GM19467 (cell line): ENCODE data around the gene VCP.
A peak's percentile ranks its signal among the peaks of the same experiment; 100 is the strongest.

ENCODE experiments used
- ATAC-seq: cut with Tn5 transposase; IDR thresholded peaks from one replicate; pipeline ENCODE4 v1.9.1; 2021; ENCODE audit warnings: mild to moderate bottlenecking, moderate library complexity; ENCODE audit not compliant: unreplicated experiment

The VCP gene

DNA sequence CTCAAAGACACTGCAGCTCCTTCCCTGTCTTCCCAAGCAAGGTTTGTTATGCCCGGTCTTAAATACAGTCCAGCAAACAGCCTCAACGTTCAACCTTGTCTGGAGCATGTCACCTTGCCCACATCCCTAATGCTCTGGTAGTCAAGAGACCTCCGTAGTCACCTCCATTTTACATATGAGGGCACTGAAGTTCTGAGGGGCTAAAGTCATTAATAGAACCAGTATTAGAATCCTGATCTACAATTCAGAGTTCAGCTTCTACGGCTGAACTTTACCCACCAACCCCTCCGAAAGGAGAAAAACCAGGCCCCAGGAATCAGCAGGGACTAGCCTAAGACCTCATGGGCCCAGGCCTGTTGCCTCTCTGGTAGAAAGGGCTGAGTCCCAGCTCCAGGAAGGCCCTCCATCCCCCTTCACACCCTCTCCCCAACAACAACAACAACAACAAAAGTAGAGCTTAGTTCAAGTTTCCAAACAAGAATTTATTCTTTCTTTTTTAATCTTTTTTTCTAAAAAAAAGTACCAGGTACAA lies 31.3 kb upstream of the VCP start:
- ATAC-seq: no peak

GRCh38 chr9:35102769-35103659 lies 30.6 kb upstream of the VCP start, which contains the start of gene STOML2:
STOML2 (minus strand) TSS chr9:35103131; CDS start chr9:35103094, 37 bp downstream.
- peak; percentile 89 for ATAC-seq

- ATAC-seq: no peak
Measured at GRCh38 chr9:35102465-35102768, 30.0 kb upstream of the VCP start.

GRCh38 chr9:35097573-35097972 lies 25.1 kb upstream of the VCP start:
- ATAC-seq: no peak

- peak; percentile 84 for ATAC-seq
Measured at GRCh38 chr9:35096035-35096849, 23.8 kb upstream of the VCP start, which contains the start of gene PIGO. PIGO (minus strand) TSS chr9:35096591; CDS start chr9:35095565, 1,026 bp downstream.

DNA sequence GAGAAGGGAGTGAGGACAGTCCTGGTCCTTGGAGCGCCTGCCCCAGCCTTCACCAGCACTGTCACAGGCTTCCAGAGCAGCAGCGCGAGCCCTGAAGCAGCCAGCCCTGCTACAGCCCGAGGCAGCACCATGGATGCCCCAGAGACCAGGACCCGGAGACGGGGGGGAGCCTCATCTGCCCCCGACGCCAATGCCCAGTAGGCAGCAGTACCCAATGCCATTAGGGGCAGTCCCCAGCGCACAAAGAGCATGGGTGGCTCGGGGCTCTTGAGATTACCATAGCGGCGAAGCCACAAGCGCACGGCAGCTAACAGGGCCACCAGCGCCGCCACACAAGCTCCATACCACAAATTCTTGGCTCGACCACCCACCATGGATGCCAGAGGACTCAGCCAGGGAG lies 19.1 kb upstream of the VCP start:
- ATAC-seq: no peak

DNA sequence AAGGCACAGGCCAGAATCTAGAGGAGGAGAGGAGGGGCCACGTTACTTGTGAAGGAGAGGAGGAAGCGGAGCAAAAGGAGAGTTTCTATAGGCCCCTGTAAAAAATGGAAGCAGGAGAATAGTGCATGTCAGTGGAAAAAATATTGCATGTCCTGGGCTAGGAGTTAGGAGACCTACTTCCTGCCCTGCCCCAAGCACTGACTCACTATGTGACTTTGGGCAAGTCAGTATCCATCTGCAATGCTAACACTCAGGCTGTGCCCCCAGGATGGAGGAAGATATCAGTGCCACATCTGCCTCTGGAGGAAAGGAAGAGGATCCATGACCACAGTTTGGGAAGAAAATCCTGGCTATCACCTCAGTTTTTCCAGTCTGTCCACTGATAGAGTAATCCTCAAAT lies 17.0 kb upstream of the VCP start:
- no peak for ATAC-seq

- ATAC-seq: no peak
Measured at GRCh38 chr9:35085078-35085477, 12.7 kb upstream of the VCP start.

- peak; percentile 77 for ATAC-seq
Measured at GRCh38 chr9:35079426-35080341, 7.3 kb upstream of the VCP start, which contains the start of gene FANCG. FANCG (minus strand) TSS chr9:35079942; CDS start chr9:35079524, 418 bp downstream.

- no peak for ATAC-seq
Measured at GRCh38 chr9:35079041-35079425, 6.6 kb upstream of the VCP start.

DNA sequence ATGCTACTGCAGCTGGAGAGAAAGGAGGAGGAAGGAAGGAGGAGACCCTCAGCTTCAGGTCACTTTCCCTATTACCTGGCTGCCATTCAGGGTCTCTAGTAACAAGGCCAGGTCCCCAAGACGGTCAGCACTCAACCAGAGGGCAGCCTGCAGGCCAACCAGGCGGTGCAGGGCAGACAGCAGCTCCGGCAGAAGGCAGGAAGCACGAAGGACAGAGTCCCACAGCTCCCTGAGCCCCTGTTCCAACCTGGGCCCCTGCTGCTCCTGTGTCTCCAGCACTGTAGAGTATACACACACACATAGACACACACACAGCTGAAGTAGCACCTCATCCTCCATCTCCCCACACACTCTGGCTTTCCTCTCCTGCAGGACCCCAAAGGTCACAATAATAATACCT lies 5.6 kb upstream of the VCP start:
- no peak for ATAC-seq

DNA sequence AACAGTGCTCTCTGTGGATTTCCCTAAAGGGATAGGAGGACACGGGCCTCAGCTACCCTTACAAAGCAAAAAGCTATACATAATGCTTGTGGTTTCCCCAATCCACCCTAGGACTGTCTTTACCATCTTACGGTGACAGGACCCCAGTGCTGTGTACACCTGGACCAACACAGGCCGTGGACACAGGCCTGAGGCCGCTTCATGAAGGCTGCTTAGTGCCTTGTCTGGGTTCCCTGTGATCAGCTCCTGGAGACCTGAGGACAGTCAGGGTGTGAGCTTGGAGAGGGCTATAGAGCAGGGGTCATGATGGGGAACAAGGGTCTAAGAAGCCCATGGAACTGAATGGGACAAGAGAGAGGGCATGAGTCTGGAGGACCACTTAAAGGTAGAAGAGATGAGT lies 4.4 kb upstream of the VCP start:
- ATAC-seq: no peak

GRCh38 chr9:35075358-35075757 lies 2.9 kb upstream of the VCP start:
- ATAC-seq: no peak

DNA sequence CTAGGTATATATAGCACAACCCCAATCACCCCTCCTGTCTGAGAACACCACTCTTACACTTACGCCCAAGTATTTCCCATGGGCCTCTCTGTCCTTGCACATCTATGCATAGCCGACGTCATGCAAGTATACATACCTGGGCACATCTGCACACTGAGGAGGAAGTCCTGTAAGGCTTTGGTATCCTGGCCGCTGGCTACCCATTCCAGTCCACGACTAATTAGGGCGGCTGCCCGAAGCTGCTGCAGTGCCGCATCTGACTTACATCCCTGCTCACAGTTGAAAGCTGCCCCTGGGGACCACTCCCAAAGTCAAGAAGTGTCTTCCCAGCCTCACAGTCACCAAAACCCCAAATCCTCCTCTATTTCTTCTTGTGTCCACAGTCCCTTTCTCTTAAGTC lies 2.4 kb upstream of the VCP start:
- ATAC-seq: no peak

DNA sequence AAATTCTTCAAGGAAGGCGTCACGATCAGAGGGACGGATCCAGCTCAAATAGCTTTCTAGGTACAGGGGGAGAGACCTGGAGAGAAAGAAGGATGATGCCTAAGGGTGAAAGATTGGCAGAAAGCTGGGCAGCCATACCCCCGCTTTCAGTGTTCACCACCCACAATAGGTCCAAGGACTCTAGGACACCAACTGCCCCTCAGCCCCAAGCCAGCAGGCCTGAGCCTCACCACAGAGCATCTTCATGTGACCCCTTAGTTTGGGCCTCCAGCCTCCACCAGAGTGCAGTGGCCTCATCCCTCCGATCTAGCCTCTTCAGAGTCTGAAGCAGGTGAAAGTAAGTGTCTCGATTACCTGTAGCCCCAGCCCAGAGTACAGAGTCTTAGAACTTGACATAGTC lies 1.7 kb upstream of the VCP start:
- no peak for ATAC-seq

DNA sequence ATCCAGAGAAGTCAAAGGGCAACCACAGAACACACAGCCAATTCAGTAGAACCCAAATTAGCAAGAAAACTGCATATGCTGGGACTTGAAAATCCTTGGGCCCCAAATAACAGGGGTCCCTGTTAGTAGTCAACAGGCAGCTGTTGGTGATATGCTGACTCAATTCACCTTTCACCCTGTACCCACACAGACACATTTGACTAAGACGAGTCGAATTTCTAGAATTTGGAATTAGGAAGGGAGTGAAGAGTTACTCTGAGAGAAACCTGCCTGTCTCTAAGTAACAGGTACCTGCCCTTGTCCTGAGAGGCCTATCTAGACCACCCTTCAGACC lies 821 bp upstream of the VCP start:
- no peak for ATAC-seq

DNA sequence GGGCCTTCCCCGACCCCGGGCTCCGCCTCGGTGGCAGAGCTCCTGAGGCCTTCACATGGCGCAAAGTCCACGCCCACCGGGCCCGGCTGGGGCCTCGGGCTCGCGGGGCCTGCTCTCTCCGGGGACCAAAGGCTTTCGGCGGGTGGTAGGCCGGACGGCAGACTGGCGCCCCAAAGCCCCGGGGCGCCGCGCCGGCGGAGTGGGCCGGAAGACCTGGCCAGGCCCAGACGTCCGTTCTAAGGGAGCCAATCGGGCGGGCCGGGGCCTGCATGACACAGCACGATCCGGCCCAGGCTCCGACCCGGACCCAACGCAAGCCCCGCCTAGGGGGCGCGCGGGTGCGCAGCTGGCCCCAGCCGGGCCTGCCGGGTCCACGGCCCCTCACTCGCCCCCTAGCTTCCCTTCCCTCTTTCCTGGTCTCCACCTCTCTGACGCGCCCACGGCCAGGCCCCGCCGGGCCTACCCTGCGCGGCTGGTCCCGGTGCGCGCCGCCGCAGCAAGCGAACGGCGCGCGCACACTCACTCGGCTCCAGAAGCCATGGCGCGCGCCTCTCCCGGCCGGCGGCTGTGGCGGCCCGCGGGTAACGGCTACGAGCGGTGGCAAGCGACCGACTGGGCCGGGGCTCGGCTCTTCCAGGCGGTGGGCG lies 488 bp downstream of the VCP start:
- peak; percentile 57 for ATAC-seq

DNA sequence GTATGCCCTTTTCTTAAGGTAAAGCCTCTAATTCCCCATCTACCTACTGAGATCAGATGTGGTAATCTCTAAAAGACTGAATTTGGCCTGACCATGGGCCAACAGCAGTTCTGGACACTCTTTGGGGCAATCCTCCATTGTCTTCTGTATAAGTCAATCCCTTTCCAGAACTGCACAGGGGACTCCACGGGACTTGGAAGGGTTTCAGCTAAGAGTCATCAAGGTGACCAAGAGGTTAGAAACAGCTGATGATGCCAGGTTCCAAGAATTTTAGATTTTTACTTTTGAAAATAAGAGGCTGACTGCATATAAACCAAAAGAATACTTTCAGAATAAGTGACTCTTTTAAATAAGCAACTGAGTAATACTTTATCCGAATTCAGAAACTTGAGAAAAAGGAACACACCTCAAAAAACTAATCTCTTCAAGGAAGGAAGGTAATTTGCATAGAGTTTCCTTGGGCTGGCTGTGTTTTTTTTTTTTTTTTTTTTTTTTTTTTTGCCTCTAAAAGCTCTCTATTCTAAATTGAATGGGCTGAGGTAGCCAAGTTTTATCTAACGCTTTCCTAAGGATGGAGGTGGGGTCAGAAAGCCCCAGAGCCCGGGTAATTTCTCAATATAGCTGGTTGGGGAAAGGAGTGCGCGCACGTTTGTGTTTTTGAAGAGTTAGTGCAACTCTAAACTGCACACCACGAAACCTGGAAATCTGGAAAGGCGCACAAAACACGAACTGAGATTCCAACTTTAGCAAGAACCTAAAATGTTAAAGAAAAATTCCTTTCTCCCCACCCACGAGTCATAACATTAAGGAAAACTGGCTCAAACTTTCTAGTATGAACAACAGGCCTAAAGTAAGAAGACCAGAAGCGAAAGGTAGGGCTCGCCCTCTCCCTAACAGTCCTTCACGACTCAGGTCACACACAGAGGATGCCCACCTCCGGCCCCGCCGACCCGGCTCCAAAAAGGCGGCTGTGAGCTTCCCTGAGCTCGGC lies 1.3 kb downstream of the VCP start:
- no peak for ATAC-seq

GRCh38 chr9:35069020-35069419 lies 3.4 kb downstream of the VCP start:
- no peak for ATAC-seq
